Activated T-helper 2 cell treated with anti-CD3 and anti-CD28 coated beads, Interferon-gamma antibody, Interleukin-2, Interleukin-4, amounts not matched to agents 10 μg/mL and 5 μg/mL and 100 μg/mL, durations not matched to agents 14 hours and 24 hours and 36 hours (primary cell): ENCODE measurements around the gene CXCL5. TPM values are rescaled to one million over a fixed set of nuclear protein-coding genes. Genes with fewer than 3 reads are reported as not detected.

ENCODE experiments used
- DNase-seq: peaks from one replicate; pipeline ENCODE4 v3.0.0; 2021; ENCODE audit warnings: low spot score
- H3K27ac Mint-ChIP-seq: one replicate; pipeline ENCODE4 v1.8.0; 2021; ENCODE audit warnings: mixed read lengths
- H3K27me3 Mint-ChIP-seq: one replicate; pipeline ENCODE4 v1.8.0; 2021; ENCODE audit warnings: low read depth, mixed read lengths
- H3K36me3 Mint-ChIP-seq: one replicate; pipeline ENCODE4 v1.8.0; 2021; ENCODE audit warnings: low read depth, mixed read lengths
- H3K4me1 Mint-ChIP-seq: one replicate; pipeline ENCODE4 v1.8.0; 2021; ENCODE audit warnings: low read depth, mixed read lengths
- H3K4me3 Mint-ChIP-seq: one replicate; pipeline ENCODE4 v1.8.0; 2021; ENCODE audit warnings: low read depth, mild to moderate bottlenecking, moderate library complexity, mixed read lengths
- H3K9me3 Mint-ChIP-seq: one replicate; pipeline ENCODE4 v1.8.0; 2021; ENCODE audit warnings: mixed read lengths
- intact Hi-C: fragments of 100-400 bp; cut with micrococcal nuclease; formaldehyde crosslinking; loops from one replicate; pipeline ENCODE4 v1.15.1; 2023
- total RNA-seq: library from RNA; stranded (reverse); gene quantifications from 2 replicates; pipeline ENCODE4 v1.2.3, GENCODE V29; 2022

CXCL5 gene
- total RNA-seq, 1 donor from 2014 or later, result not detected

GRCh38 chr4:74009307-74009706, 10.8 kb upstream of the CXCL5 start:
- H3K36me3 Mint-ChIP-seq, result no peaks in the 10 kb centered on the region
- H3K4me1 Mint-ChIP-seq, result no peaks in the 10 kb centered on the region
- H3K9me3 Mint-ChIP-seq, result no peaks in the 10 kb centered on the region
- H3K4me3 Mint-ChIP-seq, result no peak overlapping the region
- no peak overlapping the region for H3K27ac Mint-ChIP-seq
- H3K27me3 Mint-ChIP-seq, result no peaks in the 10 kb centered on the region
- no peak for DNase-seq
- intact Hi-C loops, result no loop called here

- no peak for DNase-seq
- intact Hi-C loops, result no loop called here
- no peaks in the 10 kb centered on the region for H3K27me3 Mint-ChIP-seq
Measured at GRCh38 chr4:74006009-74006476, 7.6 kb upstream of the CXCL5 start.

GRCh38 chr4:74005528-74005927, 7.1 kb upstream of the CXCL5 start:
- intact Hi-C loops, result no loop called here
- Mint-ChIP-seq H3K4me3 (no peak overlapping the region), H3K27me3 (no peaks in the 10 kb centered on the region), H3K27ac (no peak overlapping the region), H3K9me3 (no peaks in the 10 kb centered on the region), H3K4me1 (no peaks in the 10 kb centered on the region), H3K36me3 (no peaks in the 10 kb centered on the region)
- no peak for DNase-seq

More at GRCh38 chr4:74006009-74006476, 7.6 kb upstream of the CXCL5 start:
- Mint-ChIP-seq H3K36me3 (no peaks in the 10 kb centered on the region), H3K4me3 (no peak overlapping the region), H3K4me1 (no peaks in the 10 kb centered on the region), H3K9me3 (no peaks in the 10 kb centered on the region), H3K27ac (no peak overlapping the region)

- Mint-ChIP-seq H3K9me3 (no peaks in the 10 kb centered on the region), H3K27me3 (no peaks in the 10 kb centered on the region), H3K4me1 (no peaks in the 10 kb centered on the region), H3K27ac (no peak overlapping the region), H3K4me3 (no peak overlapping the region), H3K36me3 (no peaks in the 10 kb centered on the region)
- no peak for DNase-seq
- intact Hi-C loops, result no loop called here
Measured at GRCh38 chr4:74004668-74005067, 6.2 kb upstream of the CXCL5 start.

- peaks cover 22% of the 10 kb centered on the region for H3K27me3 Mint-ChIP-seq
Measured at GRCh38 chr4:74000301-74000700, 1.8 kb upstream of the CXCL5 start.

GRCh38 chr4:73992050-73992449, 6.4 kb downstream of the CXCL5 start:
- no peak for DNase-seq
- no peaks in the 10 kb centered on the region for H3K4me1 Mint-ChIP-seq
- H3K27me3 Mint-ChIP-seq, result peaks cover 6% of the 10 kb centered on the region
- intact Hi-C loops, result no loop called here
- no peak overlapping the region for H3K27ac Mint-ChIP-seq
- no peaks in the 10 kb centered on the region for H3K36me3 Mint-ChIP-seq
- no peak overlapping the region for H3K4me3 Mint-ChIP-seq
- H3K9me3 Mint-ChIP-seq, result no peaks in the 10 kb centered on the region

More at GRCh38 chr4:74000301-74000700, 1.8 kb upstream of the CXCL5 start:
- intact Hi-C loops, result no loop called here
- no peaks in the 10 kb centered on the region for H3K4me1 Mint-ChIP-seq
- no peaks in the 10 kb centered on the region for H3K9me3 Mint-ChIP-seq
- H3K4me3 Mint-ChIP-seq, result no peak overlapping the region
- H3K27ac Mint-ChIP-seq, result no peak overlapping the region
- no peak for DNase-seq
- no peaks in the 10 kb centered on the region for H3K36me3 Mint-ChIP-seq

GRCh38 chr4:73991742-73992000, 6.8 kb downstream of the CXCL5 start:
- H3K9me3 Mint-ChIP-seq, result no peaks in the 10 kb centered on the region
- H3K27ac Mint-ChIP-seq, result no peak overlapping the region
- intact Hi-C loops, result no loop called here
- H3K27me3 Mint-ChIP-seq, result peaks cover 5% of the 10 kb centered on the region
- no peaks in the 10 kb centered on the region for H3K36me3 Mint-ChIP-seq
- H3K4me3 Mint-ChIP-seq, result no peak overlapping the region
- DNase-seq, result no peak
- H3K4me1 Mint-ChIP-seq, result no peaks in the 10 kb centered on the region

- DNase-seq, result no peak
- intact Hi-C loops, result no loop called here
- Mint-ChIP-seq H3K27ac (no peak overlapping the region), H3K9me3 (no peaks in the 10 kb centered on the region), H3K36me3 (no peaks in the 10 kb centered on the region), H3K4me3 (no peak overlapping the region), H3K27me3 (peaks cover 5% of the 10 kb centered on the region), H3K4me1 (no peaks in the 10 kb centered on the region)
Measured at GRCh38 chr4:73990988-73991741, 7.3 kb downstream of the CXCL5 start.

GRCh38 chr4:73989928-73990327, 8.5 kb downstream of the CXCL5 start:
- intact Hi-C loops, result no loop called here
- Mint-ChIP-seq H3K36me3 (no peaks in the 10 kb centered on the region), H3K4me1 (no peaks in the 10 kb centered on the region), H3K27ac (no peak overlapping the region), H3K27me3 (peaks cover 2% of the 10 kb centered on the region), H3K9me3 (no peaks in the 10 kb centered on the region), H3K4me3 (no peak overlapping the region)
- no peak for DNase-seq

- no peak for DNase-seq
- intact Hi-C loops, result no loop called here
- no peaks in the 10 kb centered on the region for H3K36me3 Mint-ChIP-seq
- no peak overlapping the region for H3K27ac Mint-ChIP-seq
- no peaks in the 10 kb centered on the region for H3K27me3 Mint-ChIP-seq
- no peak overlapping the region for H3K4me3 Mint-ChIP-seq
- H3K9me3 Mint-ChIP-seq, result no peaks in the 10 kb centered on the region
- no peaks in the 10 kb centered on the region for H3K4me1 Mint-ChIP-seq
Measured at GRCh38 chr4:73989031-73989430, 9.4 kb downstream of the CXCL5 start.

- H3K27ac Mint-ChIP-seq, result no peak within 1 kb of the TSS
- no peaks in the 10 kb centered on the region for H3K27me3 Mint-ChIP-seq
- no peaks in the 10 kb centered on the region for H3K4me1 Mint-ChIP-seq
- H3K4me3 Mint-ChIP-seq, result no peak within 1 kb of the TSS
- intact Hi-C loops, result no loop called here
- DNase-seq, result no peak
- H3K9me3 Mint-ChIP-seq, result no peaks in the 10 kb centered on the region
- H3K36me3 Mint-ChIP-seq, result no peaks in the 10 kb centered on the region
Measured at GRCh38 chr4:73988061-73988460, 10.4 kb downstream of the CXCL5 start, which contains the start of gene PPBP. PPBP (minus strand) TSS chr4:73988190; CDS start chr4:73988103, 87 bp downstream.

- Mint-ChIP-seq H3K36me3 (no peaks in the 10 kb centered on the region), H3K4me1 (no peaks in the 10 kb centered on the region), H3K27me3 (no peaks in the 10 kb centered on the region), H3K27ac (no peak overlapping the region), H3K9me3 (no peaks in the 10 kb centered on the region), H3K4me3 (no peak overlapping the region)
- intact Hi-C loops, result no loop called here
- no peak for DNase-seq
Measured at GRCh38 chr4:73985528-73985852, 13.0 kb downstream of the CXCL5 start.

GRCh38 chr4:73984736-73985527, 13.5 kb downstream of the CXCL5 start:
- no peak overlapping the region for H3K27ac Mint-ChIP-seq
- no peak overlapping the region for H3K4me3 Mint-ChIP-seq
- H3K4me1 Mint-ChIP-seq, result no peaks in the 10 kb centered on the region
- DNase-seq, result no peak
- H3K36me3 Mint-ChIP-seq, result no peaks in the 10 kb centered on the region
- no peaks in the 10 kb centered on the region for H3K9me3 Mint-ChIP-seq
- intact Hi-C loops, result no loop called here
- H3K27me3 Mint-ChIP-seq, result no peaks in the 10 kb centered on the region
